ENCODE measurements around the gene ADPGK.

DNA sequence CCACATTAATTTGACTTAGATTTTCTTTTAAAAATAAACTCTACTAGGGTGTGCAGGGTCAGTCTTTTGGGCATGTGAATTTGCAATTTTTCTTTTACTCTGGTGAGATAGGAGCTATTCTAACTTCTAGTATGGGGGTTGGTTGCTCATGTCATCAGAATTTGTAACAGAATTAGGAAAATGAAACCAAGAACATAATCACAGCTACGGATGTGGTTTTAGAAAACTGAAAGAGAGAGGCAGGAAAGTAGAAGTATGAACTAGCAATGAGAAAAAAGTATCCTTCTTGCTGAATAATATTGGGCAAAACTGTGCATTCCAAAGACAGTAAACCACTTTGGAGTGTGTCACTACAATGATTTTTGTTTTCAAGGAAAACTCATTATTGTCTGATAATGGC, 43.3 kb downstream of the ADPGK start:
- TF ChIP-seq YY1 (IDR thresholded peaks at IDR 0.05; ENCODE audit: insufficient read depth, insufficient read length): no peak
- TF ChIP-seq ZNF274 (IDR thresholded peaks at IDR 0.05; ENCODE audit: low read depth, low read length): no peak
- no peak for TF ChIP-seq SUZ12 (IDR thresholded peaks at IDR 0.05; ENCODE audit: extremely low read depth, insufficient read depth, insufficient read length)
